ENCODE data around the gene XYLT1. TPM values are rescaled to one million over a fixed set of nuclear protein-coding genes. Genes with fewer than 3 reads are reported as not detected.

The XYLT1 gene
- total and polyA plus RNA-seq, 2 of the 13 experiments (the other 11 are each of a cell fraction or from before 2014, with no cell fraction given) = not detected

DNA sequence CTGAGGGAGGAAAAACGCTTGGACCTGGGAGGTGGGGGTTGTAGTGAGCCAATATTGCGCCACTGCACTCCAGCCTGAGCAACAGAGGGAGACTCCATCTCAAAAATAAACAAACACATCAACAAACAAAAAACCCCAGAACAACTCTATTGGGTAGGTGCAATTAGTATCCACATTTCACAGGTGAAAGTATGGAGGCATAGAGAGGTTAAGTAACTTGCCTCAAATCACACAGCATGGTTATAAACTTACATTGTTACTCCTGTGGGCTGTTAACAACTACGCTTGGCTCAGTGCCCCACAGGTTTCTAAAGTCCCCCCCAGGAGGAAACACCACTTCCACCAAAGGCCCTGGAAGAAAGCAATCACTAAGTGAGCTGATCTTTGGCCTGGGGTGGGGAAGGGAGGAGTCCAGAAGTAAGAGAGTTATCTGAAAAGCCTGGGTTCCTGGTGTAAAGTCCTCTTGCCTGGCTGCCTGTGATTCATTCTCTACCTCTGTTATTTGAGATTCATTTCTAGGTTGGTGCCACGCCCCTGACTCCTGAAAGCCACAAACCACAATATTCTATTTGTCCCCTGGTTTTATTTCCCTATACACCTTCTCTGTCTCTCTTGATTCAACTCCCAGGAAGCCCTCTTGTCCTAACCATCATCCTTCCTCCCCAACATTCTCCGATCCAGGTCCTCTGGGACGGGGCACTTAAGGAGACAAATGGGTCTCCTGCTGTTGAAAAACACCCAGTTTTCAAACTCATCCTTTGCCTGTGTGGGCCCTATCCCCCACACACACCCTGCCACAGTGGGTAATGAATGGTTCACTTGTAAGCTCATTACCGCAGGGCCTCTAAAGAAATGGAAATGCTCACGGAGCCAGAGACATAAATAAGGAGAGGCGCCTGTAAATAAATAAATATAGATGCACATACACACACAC is 195.4 kb downstream of the XYLT1 start (continued):
- TF ChIP-seq, protein P1, sequence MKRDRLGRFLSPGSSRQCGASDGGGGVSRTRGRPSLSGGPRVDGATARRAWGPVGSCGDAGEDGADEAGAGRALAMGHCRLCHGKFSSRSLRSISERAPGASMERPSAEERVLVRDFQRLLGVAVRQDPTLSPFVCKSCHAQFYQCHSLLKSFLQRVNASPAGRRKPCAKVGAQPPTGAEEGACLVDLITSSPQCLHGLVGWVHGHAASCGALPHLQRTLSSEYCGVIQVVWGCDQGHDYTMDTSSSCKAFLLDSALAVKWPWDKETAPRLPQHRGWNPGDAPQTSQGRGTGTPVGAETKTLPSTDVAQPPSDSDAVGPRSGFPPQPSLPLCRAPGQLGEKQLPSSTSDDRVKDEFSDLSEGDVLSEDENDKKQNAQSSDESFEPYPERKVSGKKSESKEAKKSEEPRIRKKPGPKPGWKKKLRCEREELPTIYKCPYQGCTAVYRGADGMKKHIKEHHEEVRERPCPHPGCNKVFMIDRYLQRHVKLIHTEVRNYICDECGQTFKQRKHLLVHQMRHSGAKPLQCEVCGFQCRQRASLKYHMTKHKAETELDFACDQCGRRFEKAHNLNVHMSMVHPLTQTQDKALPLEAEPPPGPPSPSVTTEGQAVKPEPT (CRISPR knock-in tag; IDR thresholded peaks at IDR 0.05; ENCODE audit: low read depth) = no peak
- TF ChIP-seq ZFAT (CRISPR knock-in tag; conservative IDR thresholded peaks at IDR 0.05) (no peak), ZNF441 (CRISPR knock-in tag; IDR thresholded peaks at IDR 0.05; ENCODE audit: borderline replicate concordance) (no peak), STAG1 (CRISPR knock-in tag; IDR thresholded peaks at IDR 0.05) (no peak), ZNF121 (CRISPR knock-in tag; IDR thresholded peaks at IDR 0.05) (no peak), NCOR1 (IDR thresholded peaks at IDR 0.05; ENCODE audit: borderline replicate concordance, low read length) (peak; percentile 61; the same call in 1 of the 2 replicates), ZNF850 (CRISPR knock-in tag; conservative IDR thresholded peaks at IDR 0.05) (no peak), ETV6 (CRISPR knock-in tag; conservative IDR thresholded peaks at IDR 0.05) (no peak), CREB1 (IDR thresholded peaks at IDR 0.05) (no peak), CREB1 (CRISPR knock-in tag; IDR thresholded peaks at IDR 0.05) (peak; percentile 37; the same call in 1 of the 2 replicates), RFXANK (CRISPR knock-in tag; IDR thresholded peaks at IDR 0.05) (no peak), MTF2 (CRISPR knock-in tag; IDR thresholded peaks at IDR 0.05; ENCODE audit: borderline replicate concordance) (no peak), NFKB2 (CRISPR knock-in tag; IDR thresholded peaks at IDR 0.05; ENCODE audit: borderline replicate concordance) (no peak), NR2F6 (IDR thresholded peaks at IDR 0.05) (0 out of 2 replicates have a peak, but pooled peaks have one; percentile 21), NR2F6 (CRISPR knock-in tag; IDR thresholded peaks at IDR 0.05) (no peak), TBL1XR1 (IDR thresholded peaks at IDR 0.05; ENCODE audit: borderline replicate concordance, low read length, partially characterized antibody) (no peak), HES4 (CRISPR knock-in tag; IDR thresholded peaks at IDR 0.05; ENCODE audit: borderline replicate concordance) (no peak), ZBTB21 (CRISPR knock-in tag; IDR thresholded peaks at IDR 0.05) (no peak), SUZ12 (IDR thresholded peaks at IDR 0.05; ENCODE audit: low read depth, low read length) (no peak), SIX4 (CRISPR knock-in tag; IDR thresholded peaks at IDR 0.05) (0 out of 2 replicates have a peak, but pooled peaks have one; percentile 38), ZFP90 (CRISPR knock-in tag; IDR thresholded peaks at IDR 0.05; ENCODE audit: borderline replicate concordance) (no peak)
- TF ChIP-seq, protein P2, sequence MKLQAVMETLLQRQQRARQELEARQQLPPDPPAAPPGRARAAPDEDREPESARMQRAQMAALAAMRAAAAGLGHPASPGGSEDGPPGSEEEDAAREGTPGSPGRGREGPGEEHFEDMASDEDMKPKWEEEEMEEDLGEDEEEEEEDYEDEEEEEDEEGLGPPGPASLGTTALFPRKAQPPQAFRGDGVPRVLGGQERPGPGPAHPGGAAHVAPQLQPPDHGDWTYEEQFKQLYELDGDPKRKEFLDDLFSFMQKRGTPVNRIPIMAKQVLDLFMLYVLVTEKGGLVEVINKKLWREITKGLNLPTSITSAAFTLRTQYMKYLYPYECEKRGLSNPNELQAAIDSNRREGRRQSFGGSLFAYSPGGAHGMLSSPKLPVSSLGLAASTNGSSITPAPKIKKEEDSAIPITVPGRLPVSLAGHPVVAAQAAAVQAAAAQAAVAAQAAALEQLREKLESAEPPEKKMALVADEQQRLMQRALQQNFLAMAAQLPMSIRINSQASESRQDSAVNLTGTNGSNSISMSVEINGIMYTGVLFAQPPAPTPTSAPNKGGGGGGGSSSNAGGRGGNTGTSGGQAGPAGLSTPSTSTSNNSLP (IDR thresholded peaks at IDR 0.05; ENCODE audit: low read depth, low read length) = 0 out of 2 replicates have a peak, but pooled peaks have one; percentile 19
- TF ChIP-seq, protein P3, sequence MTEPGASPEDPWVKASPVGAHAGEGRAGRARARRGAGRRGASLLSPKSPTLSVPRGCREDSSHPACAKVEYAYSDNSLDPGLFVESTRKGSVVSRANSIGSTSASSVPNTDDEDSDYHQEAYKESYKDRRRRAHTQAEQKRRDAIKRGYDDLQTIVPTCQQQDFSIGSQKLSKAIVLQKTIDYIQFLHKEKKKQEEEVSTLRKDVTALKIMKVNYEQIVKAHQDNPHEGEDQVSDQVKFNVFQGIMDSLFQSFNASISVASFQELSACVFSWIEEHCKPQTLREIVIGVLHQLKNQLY (CRISPR knock-in tag; IDR thresholded peaks at IDR 0.05) = no peak

Data from HepG2 (cell line).